Eye (tissue), 1 donor: ENCODE data around the gene STK32C.
"Not testable (repeated sequence)": the region's sequence is repeated elsewhere in the genome, so short reads cannot be mapped to it uniquely, and the experiment has no call there.

Experiments used
- DNase-seq: peaks from one replicate; pipeline ENCODE4 v3.0.0-alpha.2; 2015

STK32C gene

DNA sequence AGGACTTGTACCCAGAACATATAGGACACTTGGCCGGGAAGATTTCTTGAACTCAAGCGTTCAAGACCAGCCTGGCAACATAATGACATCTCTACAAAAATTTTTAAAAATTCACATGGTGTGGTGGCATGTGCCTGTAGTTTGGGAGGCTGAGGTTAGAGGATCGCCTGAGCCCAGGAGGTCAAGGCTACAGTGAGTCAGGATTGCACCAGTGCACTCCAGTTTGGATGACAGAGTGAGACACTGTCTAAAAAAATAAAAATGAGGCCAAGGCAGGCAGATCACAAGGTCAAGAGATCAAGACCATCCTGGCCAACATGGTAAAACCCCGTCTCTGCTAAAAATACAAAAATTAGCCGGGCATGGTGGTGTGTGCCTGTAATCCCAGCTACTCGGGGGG, 9.7 kb upstream of the STK32C start:
- DNase-seq = not testable (repeated sequence)

DNA sequence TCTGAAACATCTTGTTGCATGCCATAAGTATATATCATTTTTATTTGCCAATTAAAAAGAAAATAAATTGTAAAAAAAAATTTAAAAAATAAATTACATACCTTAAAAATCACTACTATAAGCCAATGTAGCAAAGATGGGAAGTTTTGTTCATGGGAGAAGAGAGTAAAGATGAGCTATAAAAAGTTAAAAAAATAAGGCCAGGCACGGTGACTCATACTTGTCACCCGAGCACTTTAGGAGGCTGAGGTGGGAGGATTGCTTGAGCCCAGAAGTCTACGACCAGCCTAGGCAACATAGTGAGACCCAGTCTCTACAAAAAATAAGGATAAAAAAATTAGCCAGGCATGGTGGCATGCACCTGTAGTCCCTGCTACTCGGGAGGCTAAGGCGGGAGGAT, 8.4 kb upstream of the STK32C start:
- DNase-seq = no peak

DNA sequence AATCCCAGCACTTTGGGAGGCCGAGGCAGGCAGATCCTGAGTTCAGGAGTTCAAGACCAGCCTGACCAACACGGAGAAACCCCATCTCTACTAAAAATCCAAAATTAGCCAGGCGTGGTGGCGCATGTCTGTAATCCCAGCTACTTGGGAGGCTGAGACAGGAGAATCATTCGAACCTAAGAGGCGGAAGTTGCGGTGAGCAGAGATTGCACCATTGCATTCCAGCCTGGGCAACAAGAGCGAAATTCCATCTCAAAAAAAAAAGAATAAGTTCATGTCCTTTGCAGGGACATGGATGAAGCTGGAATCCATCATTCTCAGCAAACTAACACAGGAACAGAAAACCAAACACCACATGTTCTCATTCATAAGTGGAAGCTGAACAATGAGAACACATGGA, 7.1 kb upstream of the STK32C start:
- DNase-seq = not testable (repeated sequence)

DNA sequence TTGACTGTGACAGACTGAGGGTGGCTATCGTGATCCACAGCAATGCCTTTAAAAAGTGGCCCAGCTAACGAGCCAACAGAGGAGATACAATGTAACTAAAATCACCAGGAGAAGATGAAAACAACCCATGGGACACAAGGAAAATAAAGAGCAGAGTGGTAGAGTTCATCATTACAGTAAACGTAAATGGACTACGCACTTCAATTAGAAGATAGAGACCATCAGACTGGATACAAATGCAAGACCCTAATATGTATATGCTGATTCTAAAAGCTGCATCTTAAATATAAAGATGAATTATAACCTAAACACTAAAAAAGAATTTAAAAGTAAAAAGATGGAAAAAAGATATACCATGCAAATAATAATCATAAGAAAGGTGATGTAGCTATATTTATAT, 6.6 kb upstream of the STK32C start:
- no peak for DNase-seq

DNA sequence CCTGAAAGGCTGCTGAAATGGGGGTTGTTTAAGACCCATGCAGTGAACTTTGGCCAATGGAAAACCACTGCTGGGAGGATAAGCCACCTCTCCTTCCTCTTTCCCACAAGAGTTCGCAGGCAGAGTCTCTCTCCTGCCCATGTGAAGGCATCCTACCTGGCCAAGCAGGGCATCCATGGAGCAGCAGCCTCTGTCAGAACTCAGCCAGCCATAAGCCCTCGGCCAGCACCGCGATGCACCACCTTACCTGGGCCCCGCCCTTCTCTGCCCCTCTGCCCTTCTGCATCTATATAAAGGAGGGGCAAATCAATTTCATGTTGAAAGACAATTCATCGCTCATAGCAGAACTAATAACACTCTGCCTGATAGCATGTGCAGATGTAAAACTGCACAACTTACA, 6.1 kb upstream of the STK32C start:
- DNase-seq = no peak

DNA sequence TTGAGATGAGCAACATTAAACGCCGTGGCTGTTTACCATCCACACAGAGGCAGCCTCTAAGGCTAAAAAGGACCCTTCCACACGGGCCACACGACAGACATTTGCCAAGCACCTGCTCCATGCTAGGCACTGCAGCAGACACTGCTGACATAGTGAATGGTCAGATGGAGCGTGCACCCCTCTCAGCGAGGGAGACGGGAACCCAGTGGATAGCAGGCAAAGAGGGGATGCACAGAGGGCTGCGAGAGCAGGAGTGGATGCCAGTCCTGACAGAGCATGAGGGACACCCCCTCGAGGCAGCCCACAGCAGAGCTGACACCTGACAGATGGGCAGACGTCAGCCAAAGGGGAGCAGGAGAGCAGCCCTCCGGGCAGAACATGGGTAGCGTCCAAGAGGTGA, 5.6 kb upstream of the STK32C start:
- DNase-seq = no peak

DNA sequence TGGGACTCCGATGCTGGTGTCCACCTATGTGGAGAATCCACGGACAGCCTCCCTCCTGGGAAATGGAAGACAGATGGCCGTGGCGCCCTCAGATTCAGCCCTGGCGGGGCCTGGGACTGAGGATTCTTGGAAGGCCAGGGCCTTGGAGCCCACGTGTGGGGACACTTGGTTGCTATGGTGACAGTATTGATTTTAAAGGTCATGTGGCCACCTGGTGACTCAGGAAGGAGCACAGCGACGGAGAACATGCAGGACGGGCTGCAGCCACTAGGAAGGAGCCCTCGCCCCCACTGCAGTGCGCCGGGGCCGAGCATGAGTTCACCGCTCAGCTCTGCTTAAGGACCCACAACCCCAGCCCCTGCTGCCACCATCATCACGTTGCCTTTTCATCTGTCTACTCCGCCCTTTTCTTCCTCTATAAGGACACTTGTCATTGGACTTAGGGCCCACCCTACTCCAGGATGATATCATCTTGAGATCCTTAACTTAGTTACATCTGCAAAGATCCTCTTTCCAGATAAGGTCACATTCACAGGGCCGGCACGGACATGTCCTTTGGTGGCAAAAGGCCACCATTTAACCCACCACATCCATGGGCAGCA, 3.7 kb upstream of the STK32C start:
- peak; percentile 82 for DNase-seq

DNA sequence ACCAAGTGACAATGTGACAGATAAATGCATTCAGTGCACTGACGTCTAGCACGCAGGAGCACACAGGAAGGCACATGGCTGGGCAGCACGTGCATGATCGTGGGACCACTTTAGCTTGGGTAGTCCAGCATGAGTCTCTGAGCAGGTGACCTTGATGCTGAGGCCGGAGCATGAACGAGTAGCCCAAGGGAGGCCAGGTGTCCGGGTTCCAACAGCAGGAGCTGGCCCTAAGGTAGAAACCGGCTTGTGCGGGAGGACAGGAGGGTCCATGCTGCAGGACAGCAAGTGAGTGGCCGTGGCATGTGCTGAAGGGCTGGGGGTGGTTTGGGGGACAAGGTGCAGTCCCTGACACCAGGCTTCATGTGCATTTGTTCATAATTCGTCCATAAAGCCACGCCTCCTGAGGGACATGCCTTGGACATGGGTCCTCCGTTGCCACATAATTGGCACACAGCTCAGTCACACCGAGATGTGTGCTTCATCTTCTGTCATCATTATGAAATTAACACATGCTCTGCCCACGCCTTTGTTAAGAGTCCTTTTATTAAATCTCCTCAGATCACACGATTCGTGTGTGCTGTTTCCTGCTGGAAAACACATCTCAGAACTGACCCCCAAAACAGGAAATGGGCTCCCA, 3.1 kb upstream of the STK32C start:
- no peak for DNase-seq

DNA sequence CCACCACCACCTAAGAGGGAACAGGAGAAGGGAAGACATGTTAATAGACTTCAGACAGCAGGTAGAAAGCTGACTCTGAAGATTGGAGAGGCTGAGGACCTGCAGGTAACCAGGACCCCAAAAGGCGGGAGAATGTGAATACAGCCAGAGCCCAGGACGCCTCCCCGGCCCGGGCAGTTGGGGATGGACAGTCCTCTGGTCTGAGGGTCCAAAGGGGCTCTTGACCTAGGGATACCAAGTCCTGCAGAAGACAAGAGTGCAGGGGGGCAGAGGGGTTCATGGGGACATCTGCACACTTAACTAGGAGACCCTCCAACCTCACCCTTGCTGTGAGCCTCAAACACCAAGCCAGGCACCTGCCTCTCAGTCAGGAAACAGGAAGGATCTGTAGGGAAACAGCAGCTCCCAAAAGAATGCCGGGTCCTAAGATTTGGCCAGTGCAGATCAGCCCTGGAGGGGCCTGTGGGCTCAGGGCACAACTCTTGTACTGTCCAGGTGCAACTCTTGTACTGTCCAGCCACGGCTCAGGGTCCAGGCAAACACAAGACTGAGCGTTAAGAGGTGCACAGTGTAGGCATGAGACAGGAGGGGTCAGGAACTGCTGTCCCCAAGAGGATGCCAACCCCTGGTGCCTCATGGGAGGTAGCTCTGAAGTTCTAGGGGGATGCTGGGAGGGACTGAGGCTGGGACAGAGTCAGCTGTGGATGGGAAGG, 2.3 kb upstream of the STK32C start:
- DNase-seq = no peak

DNA sequence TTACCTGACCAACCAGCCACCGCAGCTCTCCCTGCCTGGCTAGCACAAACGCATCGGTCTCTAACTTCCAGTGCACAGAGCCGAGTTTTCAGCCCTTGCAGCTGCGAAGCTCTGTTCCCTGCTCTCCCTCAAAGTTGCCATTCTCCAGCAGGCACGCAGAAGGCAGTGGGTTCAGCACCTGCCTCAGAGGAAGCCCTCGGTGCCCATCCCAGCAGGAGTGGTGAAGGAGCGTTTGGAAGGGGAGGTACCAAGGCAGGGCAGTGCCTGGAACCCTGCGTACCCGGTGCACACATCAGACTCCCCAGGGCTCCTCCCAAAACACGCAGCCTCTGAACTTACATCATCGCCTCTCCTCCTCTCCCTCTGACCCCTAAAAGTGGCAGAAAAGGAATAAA, 1.7 kb upstream of the STK32C start:
- no peak for DNase-seq

DNA sequence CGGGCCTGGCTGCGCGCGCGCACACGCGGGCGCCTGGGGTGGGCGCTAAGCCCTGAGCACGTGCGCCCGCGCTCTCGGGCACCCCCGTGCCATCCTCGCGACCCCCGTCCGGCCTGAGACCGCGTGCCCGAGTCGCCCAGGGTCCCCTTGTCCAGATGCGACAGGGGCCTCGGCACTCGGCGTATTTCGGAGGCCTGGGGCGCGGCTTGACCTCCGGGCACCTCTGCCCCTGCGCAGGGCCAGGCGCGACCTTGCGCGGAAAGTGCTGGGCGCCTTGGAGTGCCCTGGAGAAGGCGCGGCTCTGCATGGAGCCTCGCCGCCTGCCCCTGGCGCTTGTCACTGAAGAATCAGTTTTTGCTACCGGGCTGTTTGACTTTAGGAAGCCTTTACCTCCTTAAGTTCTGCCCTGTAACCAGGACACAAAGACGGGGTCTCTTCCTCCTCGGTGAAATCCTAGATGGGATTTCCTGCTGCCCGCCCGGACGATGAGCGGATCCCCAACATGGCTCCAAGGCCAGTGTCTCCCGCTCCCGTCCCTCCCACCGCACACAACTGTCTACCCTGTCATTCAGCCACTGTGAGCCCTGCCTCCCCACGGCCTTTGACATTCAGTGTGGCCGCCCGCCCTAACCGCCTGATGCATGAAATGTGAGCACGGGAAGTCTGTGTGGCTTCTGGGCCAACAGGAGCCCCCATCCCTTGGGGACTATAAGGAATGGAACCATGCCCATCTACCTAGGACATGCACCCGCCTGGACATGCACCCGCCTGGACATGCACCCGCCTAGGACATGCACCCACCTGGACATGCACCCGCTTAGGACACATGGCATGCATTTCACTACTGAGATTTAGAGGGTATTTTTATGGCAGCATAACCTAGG, 1.1 kb upstream of the STK32C start:
- DNase-seq = peak; percentile 42

DNA sequence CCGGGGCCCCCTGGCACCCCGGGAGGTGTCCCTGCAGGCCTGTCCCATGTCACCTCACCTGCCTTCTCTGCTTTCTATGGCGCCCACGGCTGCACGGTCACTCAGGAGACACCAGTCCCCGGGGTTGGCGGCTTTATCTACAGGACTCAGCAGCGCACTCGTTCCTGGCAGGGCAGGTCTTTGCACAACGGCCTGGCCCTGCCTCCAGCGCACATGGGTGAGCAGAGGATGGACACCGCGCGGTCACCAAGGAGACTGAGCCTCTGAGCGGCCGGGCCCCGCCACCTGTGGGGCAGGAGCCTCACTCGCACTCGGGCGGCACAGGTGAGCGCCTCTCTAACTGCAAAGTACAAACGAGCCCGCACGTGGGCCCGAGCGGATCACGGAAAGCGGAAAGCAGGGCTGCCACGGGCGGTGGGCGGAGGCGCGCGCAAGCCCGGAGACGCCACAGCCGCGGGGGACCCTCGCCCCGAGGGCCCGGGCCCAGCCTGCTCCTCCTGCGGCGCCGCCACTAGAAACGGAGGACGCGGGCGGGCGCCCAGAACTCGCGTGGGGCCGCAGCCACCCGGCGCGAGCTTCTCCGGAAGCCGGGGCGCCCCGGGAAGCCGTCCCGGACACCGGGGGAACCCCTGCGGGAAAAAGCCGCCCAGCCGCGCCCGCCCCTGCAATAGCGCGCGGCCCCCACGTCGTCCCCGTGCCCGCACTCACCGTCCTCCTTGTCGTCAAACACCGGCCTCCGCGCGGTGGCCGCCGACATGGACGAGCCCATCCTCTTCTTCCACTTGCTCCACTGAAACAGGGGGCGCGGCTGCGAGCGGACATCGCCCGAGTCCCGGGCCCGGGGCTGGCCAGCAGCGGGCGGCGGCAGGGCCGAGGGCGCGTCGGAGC, 642 bp downstream of the STK32C start:
- peak; percentile 70 for DNase-seq

DNA sequence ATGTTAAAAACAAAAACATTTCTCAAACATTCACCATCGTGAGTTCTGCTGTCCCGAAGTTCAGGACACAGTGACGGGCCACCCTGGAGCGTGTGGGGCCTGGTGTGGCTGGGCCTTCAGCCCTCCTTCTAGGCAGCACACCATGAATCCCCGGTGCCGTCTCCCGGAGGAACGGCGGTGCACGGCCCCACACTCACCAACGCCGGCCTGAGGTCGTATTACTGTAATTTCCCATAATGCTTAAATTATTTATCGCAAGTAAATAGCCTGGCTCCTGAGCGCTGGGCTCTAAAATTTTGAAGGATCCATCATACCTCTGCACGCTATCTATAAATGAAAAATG, 1.4 kb downstream of the STK32C start:
- DNase-seq = no peak

DNA sequence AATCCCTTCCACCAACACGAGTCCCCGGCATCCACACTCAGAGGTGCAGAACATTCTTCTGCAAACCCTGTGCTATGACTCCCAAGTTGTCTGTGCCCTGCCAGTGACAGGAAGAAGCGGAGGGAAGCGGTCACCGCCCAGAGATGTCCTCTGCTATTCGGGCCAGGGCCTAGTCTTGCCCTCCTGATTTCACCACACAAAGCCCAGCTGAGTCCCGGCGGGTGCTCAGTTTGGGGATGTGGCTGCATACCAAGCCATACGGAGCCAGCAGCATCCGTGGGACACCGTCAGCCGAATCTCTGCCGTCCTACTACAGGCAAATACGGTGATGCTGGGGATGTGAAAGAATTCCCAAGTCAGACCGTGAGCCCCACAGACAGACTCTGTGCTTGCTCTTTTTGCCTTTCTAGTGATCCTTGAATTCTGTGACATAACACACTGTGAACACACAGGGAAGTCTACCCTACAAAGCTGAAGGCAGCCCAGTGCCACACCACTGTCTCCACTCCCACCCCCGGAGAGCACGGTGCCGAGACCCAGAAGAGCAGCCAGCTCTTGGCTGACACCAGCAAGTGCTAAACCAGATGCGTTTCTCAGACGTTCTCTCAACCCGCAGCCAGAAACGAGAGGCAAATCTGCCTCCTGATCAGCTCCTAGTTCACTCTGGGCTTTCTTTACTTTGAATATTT, 2.0 kb downstream of the STK32C start:
- no peak for DNase-seq

DNA sequence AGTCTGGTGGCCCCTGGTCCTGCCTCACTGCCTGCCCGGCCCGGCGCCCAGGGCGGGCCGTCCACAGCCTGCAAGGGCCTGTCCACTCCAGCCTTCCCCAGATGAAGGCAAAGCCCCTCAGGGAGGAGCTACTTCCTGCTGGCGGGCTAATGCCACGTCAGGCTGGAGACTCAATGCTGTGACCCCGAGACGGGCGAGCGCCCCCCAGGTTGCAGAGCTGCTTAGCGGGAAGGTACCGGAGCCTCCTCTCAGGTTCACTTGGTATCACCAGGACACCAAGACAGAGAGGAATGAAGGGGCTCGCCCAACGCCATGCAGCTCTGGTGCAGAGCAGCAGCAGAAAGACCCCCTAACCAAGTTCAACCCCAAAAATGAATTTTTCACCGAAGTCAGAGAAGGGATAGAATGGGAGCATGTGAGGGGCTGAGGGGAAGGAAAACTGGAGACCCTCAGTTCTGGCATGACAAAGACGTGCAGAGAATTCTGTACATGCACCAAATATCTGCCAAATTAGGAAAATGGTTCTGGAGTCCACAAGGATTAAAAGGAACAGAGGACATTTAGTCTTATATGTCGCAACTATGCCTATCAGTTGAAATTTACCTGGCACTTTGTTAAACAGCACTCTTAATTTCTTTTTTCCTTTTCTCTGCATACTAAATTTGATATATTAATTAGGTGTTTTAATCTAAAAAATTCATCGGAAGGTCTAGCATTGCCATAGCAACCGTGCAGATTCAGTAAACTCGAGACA, 2.8 kb downstream of the STK32C start:
- no peak for DNase-seq

DNA sequence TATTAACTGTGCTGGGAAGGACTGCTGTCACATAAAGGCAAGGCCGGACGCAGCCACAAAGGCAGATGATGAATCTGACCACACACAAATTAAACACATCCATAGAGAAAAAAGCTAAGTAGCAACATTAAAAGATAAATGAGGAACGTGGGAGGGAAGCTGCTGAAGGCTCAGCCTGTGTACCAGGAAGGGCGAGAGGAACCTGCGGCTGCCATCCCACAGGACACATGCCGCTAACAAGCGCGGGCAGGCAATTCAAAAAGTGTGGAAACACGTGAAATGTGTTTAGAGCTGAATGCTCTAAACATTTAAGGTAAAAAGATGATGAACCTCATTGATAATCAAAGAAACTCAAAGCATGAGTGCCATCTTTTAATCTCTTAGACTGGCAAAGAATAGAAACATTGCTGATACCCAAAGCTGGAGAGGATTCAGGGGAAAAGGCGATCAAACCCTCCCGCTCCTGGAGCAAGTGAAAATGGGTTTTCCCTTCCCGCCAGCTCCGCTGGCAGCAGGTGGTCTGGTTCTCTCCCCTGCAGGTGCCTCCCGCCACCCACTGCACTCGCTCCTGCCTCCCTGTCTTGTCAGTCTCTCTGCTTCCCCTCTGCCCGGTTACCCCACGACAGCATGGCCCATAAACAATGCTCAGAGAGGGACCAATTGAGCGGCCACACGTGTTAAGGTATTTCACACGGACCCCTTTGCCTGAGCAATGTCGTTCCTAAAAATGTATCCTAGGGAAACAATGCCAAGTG, 4.2 kb downstream of the STK32C start:
- no peak for DNase-seq

DNA sequence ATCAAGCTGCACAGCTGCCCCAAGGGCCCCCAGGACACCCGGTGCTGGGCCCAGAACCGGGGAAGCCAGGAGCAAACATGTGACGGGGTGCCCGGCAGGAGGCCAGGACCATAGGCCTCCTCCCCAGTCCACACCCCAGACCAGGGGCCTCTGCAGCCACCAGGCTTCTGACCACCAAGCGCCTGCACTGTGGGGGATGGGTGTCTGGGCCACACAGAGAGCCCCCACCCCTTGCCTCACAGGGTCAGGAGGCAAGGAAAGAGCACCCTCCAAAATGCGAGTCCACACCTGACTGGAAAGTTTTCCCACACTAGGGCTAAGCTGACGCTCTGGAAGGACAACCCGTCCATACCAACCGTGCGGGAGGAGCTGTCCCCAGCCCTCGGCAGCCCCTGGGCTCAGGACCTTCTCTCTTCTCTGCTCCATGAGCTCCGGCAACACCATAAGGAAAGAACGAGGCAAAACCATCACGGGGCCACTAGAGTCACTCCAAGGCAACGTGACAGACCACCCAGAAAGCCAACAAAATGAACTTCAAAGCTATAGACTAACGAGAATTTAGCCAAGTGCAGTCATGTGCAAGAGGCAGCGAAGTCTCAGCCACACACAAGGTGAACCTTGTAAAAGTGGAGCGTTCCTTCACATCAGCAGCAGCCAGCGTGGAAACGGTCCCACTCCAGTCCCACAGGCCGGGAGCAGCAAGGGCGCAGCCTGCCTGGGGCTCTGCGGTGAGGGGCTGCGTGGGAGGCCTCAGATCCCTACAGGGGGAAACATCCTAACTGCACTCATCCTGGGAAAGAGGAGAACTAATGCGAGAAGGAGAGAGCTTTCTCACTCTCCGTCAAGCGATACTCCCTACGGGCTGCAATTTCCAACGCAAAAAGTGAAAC, 5.1 kb downstream of the STK32C start:
- peak; percentile 58 for DNase-seq

DNA sequence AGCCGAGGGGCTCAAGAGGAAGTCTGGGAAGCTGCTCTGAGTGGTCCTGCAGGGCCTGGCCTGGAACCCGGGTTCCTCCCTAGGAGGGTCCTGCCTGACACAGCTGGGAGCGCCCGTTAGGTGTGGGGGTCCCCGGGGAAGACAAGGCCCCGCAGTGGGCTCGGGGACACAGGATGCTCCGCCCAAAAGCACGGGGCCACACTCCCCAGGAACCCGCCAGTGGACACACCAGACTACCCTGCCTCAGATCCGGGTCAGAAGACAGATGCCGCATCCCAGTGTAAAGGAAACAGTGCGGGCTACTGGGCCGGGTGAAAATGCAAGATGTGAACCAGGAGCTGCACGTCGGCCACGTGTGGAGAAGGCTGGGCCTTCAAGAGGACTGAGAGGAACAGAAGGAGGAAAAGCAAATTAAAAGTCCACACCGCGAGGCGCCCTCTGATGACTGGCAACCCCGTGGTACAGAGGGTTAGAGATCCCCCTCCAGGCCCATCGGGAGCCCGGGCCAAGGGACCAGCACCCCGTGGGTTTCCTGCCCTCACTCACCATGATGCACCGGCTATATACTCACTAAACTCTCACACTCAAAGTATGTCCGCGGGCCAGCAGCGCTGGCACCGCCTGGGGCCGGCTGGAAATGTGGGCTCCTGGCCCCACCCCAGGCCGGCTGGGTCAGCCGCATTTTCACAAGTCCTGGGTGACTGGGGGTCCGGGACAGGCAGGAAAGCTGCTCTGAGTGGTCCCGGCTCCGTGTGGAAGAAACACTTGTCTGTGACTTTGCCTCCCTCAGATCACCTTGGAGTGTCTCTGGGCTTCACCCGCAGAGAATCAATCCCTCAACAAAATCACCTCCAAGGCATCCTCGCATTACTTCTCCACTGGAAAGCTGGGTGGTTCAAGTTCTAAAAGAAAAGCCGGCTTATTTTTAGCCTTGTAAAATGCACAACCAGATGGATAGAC, 6.1 kb downstream of the STK32C start:
- DNase-seq = no peak
